Lung (tissue), 12 donors: ENCODE data around the gene SPSB4. TPM values are rescaled to one million over a fixed set of nuclear protein-coding genes. Genes with fewer than 3 reads are reported as not detected.

Experiments used
- ATAC-seq: fragments of 200-7000 bp; cut with Tn5 transposase; one replicate; pipeline ENCODE4 v1.9.1; 2020; ENCODE audit warnings: moderate number of reproducible peaks; ENCODE audit not compliant: insufficient read depth, low FRiP score
- DNase-seq, 3 donors: peaks; one replicate each; pipeline ENCODE4 v3.0.0-alpha.2; 2013 to 2017
- H3K27ac ChIP-seq, 2 donors: one replicate each; pipeline ENCODE4 v1.5.1; 2013; ENCODE audit warnings: mild to moderate bottlenecking in 2 of 2, moderate library complexity in 2 of 2, control low read depth in 1 of 2, inconsistent platforms in 1 of 2, low read depth in 1 of 2, low read length in 1 of 2
- H3K27me3 ChIP-seq, 3 donors: one replicate each; pipeline ENCODE4 v1.5.1; 2013; ENCODE audit warnings: low read length in 2 of 3; ENCODE audit not compliant: control insufficient read depth in 3 of 3, insufficient read depth in 3 of 3
- H3K36me3 ChIP-seq, 4 donors: one replicate each; pipeline ENCODE4 v1.5.1; 2013; ENCODE audit warnings: low read length in 4 of 4, mild to moderate bottlenecking in 1 of 4, moderate library complexity in 1 of 4; ENCODE audit not compliant: control insufficient read depth in 4 of 4, insufficient read depth in 4 of 4
- H3K4me1 ChIP-seq, 5 donors: one replicate each; pipeline ENCODE4 v1.5.1; 2013; ENCODE audit warnings: low read length in 5 of 5, mild to moderate bottlenecking in 2 of 5, moderate library complexity in 1 of 5; ENCODE audit not compliant: control insufficient read depth in 5 of 5, insufficient read depth in 5 of 5
- H3K4me3 ChIP-seq: one replicate; pipeline ENCODE4 v1.5.1; 2013; ENCODE audit warnings: mild to moderate bottlenecking, control low read depth, moderate library complexity
- H3K9ac ChIP-seq, 2 donors: one replicate each; pipeline ENCODE4 v1.5.1; 2013; ENCODE audit warnings: low read length in 2 of 2, control low read depth in 1 of 2; ENCODE audit not compliant: insufficient read depth in 1 of 2
- H3K9me3 ChIP-seq, 4 donors: one replicate each; pipeline ENCODE4 v1.5.1; 2013; ENCODE audit warnings: low read length in 3 of 4, mild to moderate bottlenecking in 1 of 4, moderate library complexity in 1 of 4; ENCODE audit not compliant: control insufficient read depth in 4 of 4, insufficient read depth in 3 of 4
- CTCF ChIP-seq: IDR thresholded peaks from 2 replicates; pipeline ENCODE4 v1.5.1; 2012; ENCODE audit warnings: mild to moderate bottlenecking; ENCODE audit errors: control extremely low read depth, extremely low read depth
- WGBS, 2 donors: extraction: QIAGEN DNeasy Blood & Tissue Kit; methylation state at CpG; one replicate each; pipeline ENCODE4 v1.1.7; 2013; 5-methylcytosine and 5-hydroxymethylcytosine counted together
- polyA plus RNA-seq, 2 donors: library from polyadenylated mRNA; stranded (reverse); fragments of 200-250 nt; gene quantifications; one replicate each; pipeline ENCODE4 v1.2.1, GENCODE V29; 2013
- total RNA-seq, 2 donors: library from RNA; depleted of rRNA in 1 of 2; stranded (reverse); fragments of >200 nt in 1 of 2; gene quantifications; one replicate each; pipeline ENCODE4 v1.2.1, GENCODE V29; 2014 to 2021
- donor health status: control.
- donor health status: control.
- donor health status: Bipolar disorder and iron deficiency.
- donor health status: healthy.
- donor health status: DM: yes; HTN: yes; CAD: no.

SPSB4 gene
- total and polyA plus RNA-seq, 4 donors: 0.25 to 4.4 (median 1.5) TPM

GRCh38 chr3:141064255-141064926, 13.2 kb downstream of the SPSB4 start:
- H3K4me1 ChIP-seq: peaks cover 0 to 40% (median 3%) of the 10 kb centered on the region in 5 donors
- H3K9me3 ChIP-seq: peaks cover 0 to 3% (median 0%) of the 10 kb centered on the region in 4 donors
- TF ChIP-seq CTCF: no peak
- no peak overlapping the region for H3K4me3 ChIP-seq
- ATAC-seq: no peak
- WGBS, 2 donors: 78 to 92% methylated on average over 6 of the region's 6 CpGs
- no peaks in the 10 kb centered on the region for H3K27me3 ChIP-seq
- DNase-seq: peak in 2 of 3 donors; percentile 74 to 86
- no peaks in the 10 kb centered on the region for H3K36me3 ChIP-seq
- H3K27ac ChIP-seq: peak overlapping the region in 1 of 2 donors; percentile 26
- peak overlapping the region in 1 of 2 donors; percentile 14 for H3K9ac ChIP-seq

- Histone ChIP-seq H3K36me3 (no peaks in the 10 kb centered on the region), H3K27ac (no peak overlapping the region), H3K9ac (peak overlapping the region in 1 of 2 donors; percentile 30), H3K27me3 (no peaks in the 10 kb centered on the region), H3K9me3 (peaks cover 0 to 3% (median 0%) of the 10 kb centered on the region in 4 donors), H3K4me3 (no peak overlapping the region), H3K4me1 (peaks cover 0 to 37% (median 3%) of the 10 kb centered on the region in 5 donors)
- ATAC-seq (no peak), DNase-seq (no peak)
- TF ChIP-seq CTCF: no peak
- WGBS, 2 donors: 75 to 86% methylated on average over 4 of the region's 4 CpGs
Measured at GRCh38 chr3:141065258-141065657, 14.1 kb downstream of the SPSB4 start.

GRCh38 chr3:141065841-141066805, 15.0 kb downstream of the SPSB4 start:
- Histone ChIP-seq H3K27ac (no peak overlapping the region), H3K4me3 (no peak overlapping the region), H3K9ac (no peak overlapping the region), H3K9me3 (peaks cover 0 to 3% (median 0%) of the 10 kb centered on the region in 4 donors), H3K4me1 (peaks cover 0 to 35% (median 3%) of the 10 kb centered on the region in 5 donors), H3K36me3 (no peaks in the 10 kb centered on the region), H3K27me3 (no peaks in the 10 kb centered on the region)
- DNase-seq (no peak), ATAC-seq (peak; percentile 15)
- TF ChIP-seq CTCF: no peak
- WGBS, 2 donors: 98% methylated on average over 77 to 81 of the region's 81 CpGs
